ENCODE measurements around the gene RUBCNL.

Gene RUBCNL

GRCh38 chr13:46313024-46313423 is 74.0 kb downstream of the RUBCNL start:
- Histone ChIP-seq H3K4me3 (ENCODE audit: low read depth in 1 of 2, low read length in 2 of 2) (no peak overlapping the region), H3K9ac (ENCODE audit: low read depth in 1 of 2, low read length in 2 of 2) (no peak overlapping the region), H3K9me3 (ENCODE audit: control insufficient read depth in 1 of 2, low read length in 2 of 2) (no peaks in the 10 kb centered on the region), H3K27me3 (ENCODE audit: control insufficient read depth in 1 of 2, insufficient read depth in 2 of 2, low read length in 2 of 2) (no peaks in the 10 kb centered on the region), H3K27ac (ENCODE audit: low read depth, low read length) (no peak overlapping the region), H3K4me1 (ENCODE audit: control insufficient read depth in 1 of 2, insufficient read depth in 2 of 2, low read length in 2 of 2) (no peaks in the 10 kb centered on the region), H3K36me3 (ENCODE audit: control insufficient read depth in 1 of 2, insufficient read depth in 2 of 2, low read length in 2 of 2) (no peaks in the 10 kb centered on the region)

- H3K9ac ChIP-seq (ENCODE audit: low read depth in 1 of 2, low read length in 2 of 2): no peak overlapping the region
- H3K9me3 ChIP-seq (ENCODE audit: control insufficient read depth in 1 of 2, low read length in 2 of 2): no peaks in the 10 kb centered on the region
- H3K27ac ChIP-seq (ENCODE audit: low read depth, low read length): no peak overlapping the region
- H3K36me3 ChIP-seq (ENCODE audit: control insufficient read depth in 1 of 2, insufficient read depth in 2 of 2, low read length in 2 of 2): no peaks in the 10 kb centered on the region
- H3K4me3 ChIP-seq (ENCODE audit: low read depth in 1 of 2, low read length in 2 of 2): no peak overlapping the region
- no peaks in the 10 kb centered on the region for H3K4me1 ChIP-seq (ENCODE audit: control insufficient read depth in 1 of 2, insufficient read depth in 2 of 2, low read length in 2 of 2)
- H3K27me3 ChIP-seq (ENCODE audit: control insufficient read depth in 1 of 2, insufficient read depth in 2 of 2, low read length in 2 of 2): no peaks in the 10 kb centered on the region
These were observed 75.8 kb downstream of the RUBCNL start for GRCh38 chr13:46311217-46311616.

- Histone ChIP-seq H3K4me3 (ENCODE audit: low read depth in 1 of 2, low read length in 2 of 2) (no peak overlapping the region), H3K27ac (ENCODE audit: low read depth, low read length) (no peak overlapping the region), H3K9ac (ENCODE audit: low read depth in 1 of 2, low read length in 2 of 2) (no peak overlapping the region), H3K27me3 (ENCODE audit: control insufficient read depth in 1 of 2, insufficient read depth in 2 of 2, low read length in 2 of 2) (no peaks in the 10 kb centered on the region), H3K9me3 (ENCODE audit: control insufficient read depth in 1 of 2, low read length in 2 of 2) (no peaks in the 10 kb centered on the region), H3K4me1 (ENCODE audit: control insufficient read depth in 1 of 2, insufficient read depth in 2 of 2, low read length in 2 of 2) (no peaks in the 10 kb centered on the region), H3K36me3 (ENCODE audit: control insufficient read depth in 1 of 2, insufficient read depth in 2 of 2, low read length in 2 of 2) (no peaks in the 10 kb centered on the region)
These were observed 77.0 kb downstream of the RUBCNL start for GRCh38 chr13:46310066-46310465.

GRCh38 chr13:46307554-46307953 is 79.5 kb downstream of the RUBCNL start:
- Histone ChIP-seq H3K4me3 (ENCODE audit: low read depth in 1 of 2, low read length in 2 of 2) (no peak overlapping the region), H3K9me3 (ENCODE audit: control insufficient read depth in 1 of 2, low read length in 2 of 2) (no peaks in the 10 kb centered on the region), H3K9ac (ENCODE audit: low read depth in 1 of 2, low read length in 2 of 2) (no peak overlapping the region), H3K27ac (ENCODE audit: low read depth, low read length) (no peak overlapping the region), H3K4me1 (ENCODE audit: control insufficient read depth in 1 of 2, insufficient read depth in 2 of 2, low read length in 2 of 2) (no peaks in the 10 kb centered on the region), H3K27me3 (ENCODE audit: control insufficient read depth in 1 of 2, insufficient read depth in 2 of 2, low read length in 2 of 2) (no peaks in the 10 kb centered on the region), H3K36me3 (ENCODE audit: control insufficient read depth in 1 of 2, insufficient read depth in 2 of 2, low read length in 2 of 2) (no peaks in the 10 kb centered on the region)

- H3K36me3 ChIP-seq (ENCODE audit: control insufficient read depth in 1 of 2, insufficient read depth in 2 of 2, low read length in 2 of 2): no peaks in the 10 kb centered on the region
- no peak overlapping the region for H3K27ac ChIP-seq (ENCODE audit: low read depth, low read length)
These were observed 82.5 kb downstream of the RUBCNL start for GRCh38 chr13:46304546-46304945.

GRCh38 chr13:46303742-46304385 is 83.2 kb downstream of the RUBCNL start:
- H3K4me3 ChIP-seq (ENCODE audit: low read depth in 1 of 2, low read length in 2 of 2): no peak overlapping the region

More at GRCh38 chr13:46304546-46304945, 82.5 kb downstream of the RUBCNL start:
- Histone ChIP-seq H3K27me3 (ENCODE audit: control insufficient read depth in 1 of 2, insufficient read depth in 2 of 2, low read length in 2 of 2) (no peaks in the 10 kb centered on the region), H3K4me1 (ENCODE audit: control insufficient read depth in 1 of 2, insufficient read depth in 2 of 2, low read length in 2 of 2) (no peaks in the 10 kb centered on the region), H3K9me3 (ENCODE audit: control insufficient read depth in 1 of 2, low read length in 2 of 2) (no peaks in the 10 kb centered on the region), H3K9ac (ENCODE audit: low read depth in 1 of 2, low read length in 2 of 2) (no peak overlapping the region), H3K4me3 (ENCODE audit: low read depth in 1 of 2, low read length in 2 of 2) (no peak overlapping the region)

GRCh38 chr13:46297361-46297811 is 89.7 kb downstream of the RUBCNL start:
- H3K4me1 ChIP-seq (ENCODE audit: control insufficient read depth in 1 of 2, insufficient read depth in 2 of 2, low read length in 2 of 2): peaks cover 6 to 10% of the 10 kb centered on the region in 2 donors
- H3K27ac ChIP-seq (ENCODE audit: low read depth, low read length): no peak overlapping the region
- H3K9ac ChIP-seq (ENCODE audit: low read depth in 1 of 2, low read length in 2 of 2): no peak overlapping the region
- no peaks in the 10 kb centered on the region for H3K9me3 ChIP-seq (ENCODE audit: control insufficient read depth in 1 of 2, low read length in 2 of 2)
- H3K36me3 ChIP-seq (ENCODE audit: control insufficient read depth in 1 of 2, insufficient read depth in 2 of 2, low read length in 2 of 2): no peaks in the 10 kb centered on the region
- H3K4me3 ChIP-seq (ENCODE audit: low read depth in 1 of 2, low read length in 2 of 2): no peak overlapping the region
- no peaks in the 10 kb centered on the region for H3K27me3 ChIP-seq (ENCODE audit: control insufficient read depth in 1 of 2, insufficient read depth in 2 of 2, low read length in 2 of 2)

More at GRCh38 chr13:46303742-46304385, 83.2 kb downstream of the RUBCNL start:
- Histone ChIP-seq H3K27me3 (ENCODE audit: control insufficient read depth in 1 of 2, insufficient read depth in 2 of 2, low read length in 2 of 2) (no peaks in the 10 kb centered on the region), H3K27ac (ENCODE audit: low read depth, low read length) (no peak overlapping the region), H3K9ac (ENCODE audit: low read depth in 1 of 2, low read length in 2 of 2) (no peak overlapping the region), H3K9me3 (ENCODE audit: control insufficient read depth in 1 of 2, low read length in 2 of 2) (no peaks in the 10 kb centered on the region), H3K4me1 (ENCODE audit: control insufficient read depth in 1 of 2, insufficient read depth in 2 of 2, low read length in 2 of 2) (no peaks in the 10 kb centered on the region), H3K36me3 (ENCODE audit: control insufficient read depth in 1 of 2, insufficient read depth in 2 of 2, low read length in 2 of 2) (no peaks in the 10 kb centered on the region)

GRCh38 chr13:46296921-46297320 is 90.1 kb downstream of the RUBCNL start:
- Histone ChIP-seq H3K27ac (ENCODE audit: low read depth, low read length) (no peak overlapping the region), H3K4me3 (ENCODE audit: low read depth in 1 of 2, low read length in 2 of 2) (no peak overlapping the region), H3K36me3 (ENCODE audit: control insufficient read depth in 1 of 2, insufficient read depth in 2 of 2, low read length in 2 of 2) (no peaks in the 10 kb centered on the region), H3K27me3 (ENCODE audit: control insufficient read depth in 1 of 2, insufficient read depth in 2 of 2, low read length in 2 of 2) (no peaks in the 10 kb centered on the region), H3K9me3 (ENCODE audit: control insufficient read depth in 1 of 2, low read length in 2 of 2) (no peaks in the 10 kb centered on the region), H3K9ac (ENCODE audit: low read depth in 1 of 2, low read length in 2 of 2) (no peak overlapping the region), H3K4me1 (ENCODE audit: control insufficient read depth in 1 of 2, insufficient read depth in 2 of 2, low read length in 2 of 2) (peaks cover 6 to 10% of the 10 kb centered on the region in 2 donors)

- no peak overlapping the region for H3K9ac ChIP-seq (ENCODE audit: low read depth in 1 of 2, low read length in 2 of 2)
- no peaks in the 10 kb centered on the region for H3K9me3 ChIP-seq (ENCODE audit: control insufficient read depth in 1 of 2, low read length in 2 of 2)
- H3K4me1 ChIP-seq (ENCODE audit: control insufficient read depth in 1 of 2, insufficient read depth in 2 of 2, low read length in 2 of 2): peaks cover 6 to 10% of the 10 kb centered on the region in 2 donors
- no peaks in the 10 kb centered on the region for H3K27me3 ChIP-seq (ENCODE audit: control insufficient read depth in 1 of 2, insufficient read depth in 2 of 2, low read length in 2 of 2)
- no peak overlapping the region for H3K4me3 ChIP-seq (ENCODE audit: low read depth in 1 of 2, low read length in 2 of 2)
- H3K27ac ChIP-seq (ENCODE audit: low read depth, low read length): no peak overlapping the region
- H3K36me3 ChIP-seq (ENCODE audit: control insufficient read depth in 1 of 2, insufficient read depth in 2 of 2, low read length in 2 of 2): no peaks in the 10 kb centered on the region
These were observed 90.8 kb downstream of the RUBCNL start for GRCh38 chr13:46296115-46296822.

GRCh38 chr13:46295491-46296114 is 91.4 kb downstream of the RUBCNL start:
- Histone ChIP-seq H3K9ac (ENCODE audit: low read depth in 1 of 2, low read length in 2 of 2) (no peak overlapping the region), H3K27ac (ENCODE audit: low read depth, low read length) (no peak overlapping the region), H3K9me3 (ENCODE audit: control insufficient read depth in 1 of 2, low read length in 2 of 2) (no peaks in the 10 kb centered on the region), H3K4me1 (ENCODE audit: control insufficient read depth in 1 of 2, insufficient read depth in 2 of 2, low read length in 2 of 2) (peaks cover 6 to 10% of the 10 kb centered on the region in 2 donors), H3K36me3 (ENCODE audit: control insufficient read depth in 1 of 2, insufficient read depth in 2 of 2, low read length in 2 of 2) (no peaks in the 10 kb centered on the region), H3K4me3 (ENCODE audit: low read depth in 1 of 2, low read length in 2 of 2) (no peak overlapping the region), H3K27me3 (ENCODE audit: control insufficient read depth in 1 of 2, insufficient read depth in 2 of 2, low read length in 2 of 2) (no peaks in the 10 kb centered on the region)
